ENCODE measurements around the gene GASK1A.

The GASK1A gene

DNA sequence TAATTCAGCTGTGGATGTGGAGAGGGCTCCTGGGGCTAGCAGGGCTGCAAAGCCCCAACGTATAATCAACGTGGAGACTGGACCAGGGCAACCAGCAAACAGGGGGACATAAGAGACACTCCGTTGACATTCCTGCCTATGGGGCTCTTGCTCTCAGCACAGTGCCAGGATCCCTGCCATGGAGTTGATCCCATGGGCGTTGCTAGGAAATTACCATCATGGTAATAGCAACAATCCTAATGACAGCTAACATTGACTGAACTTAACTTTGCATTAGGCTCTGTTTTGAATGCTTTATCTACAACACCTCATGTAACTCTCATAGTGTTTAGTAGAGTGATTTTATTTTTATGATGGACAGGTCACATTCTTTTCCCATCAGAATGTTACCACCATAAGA, 16.9 kb downstream of the GASK1A start:
- H3K9me3 Mint-ChIP-seq = no peaks in the 10 kb centered on the region
- CTCF ChIA-PET = no interaction called here
- peaks cover 3% of the 10 kb centered on the region for H3K27me3 Mint-ChIP-seq

DNA sequence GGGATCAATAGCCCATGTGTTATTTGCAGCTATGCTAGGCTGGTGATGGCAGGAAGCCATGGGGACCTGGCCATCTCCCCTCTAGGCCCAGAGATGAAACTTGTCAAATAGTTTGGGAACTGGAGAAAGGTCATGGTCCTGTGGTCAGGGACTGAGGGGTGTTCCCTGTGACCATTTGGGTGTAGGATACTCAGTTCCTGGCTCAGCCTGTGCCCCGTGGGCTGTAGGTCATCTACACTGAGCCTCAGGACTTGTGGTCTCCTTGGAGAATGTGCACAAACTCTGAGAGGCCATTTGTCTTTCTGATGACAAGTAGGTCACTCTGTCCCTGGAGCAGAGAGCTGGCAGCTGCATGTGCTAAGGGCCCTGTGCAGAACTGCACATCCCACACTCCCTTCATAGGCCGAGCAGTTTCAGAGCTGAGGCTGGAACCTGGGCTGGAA, 17.5 kb downstream of the GASK1A start:
- Mint-ChIP-seq H3K36me3 (no peaks in the 10 kb centered on the region), H3K27ac (no peak overlapping the region), H3K27me3 (no peaks in the 10 kb centered on the region), H3K4me3 (no peak overlapping the region), H3K4me1 (peaks cover 5% of the 10 kb centered on the region), H3K9me3 (no peaks in the 10 kb centered on the region)
- no peak for DNase-seq
- CTCF ChIA-PET = no interaction called here

More for the DNA sequence above, 16.9 kb downstream of the GASK1A start:
- no peak for DNase-seq
- H3K4me1 Mint-ChIP-seq = peaks cover 5% of the 10 kb centered on the region
- no peaks in the 10 kb centered on the region for H3K36me3 Mint-ChIP-seq
- no peak overlapping the region for H3K27ac Mint-ChIP-seq
- no peak overlapping the region for H3K4me3 Mint-ChIP-seq

DNA sequence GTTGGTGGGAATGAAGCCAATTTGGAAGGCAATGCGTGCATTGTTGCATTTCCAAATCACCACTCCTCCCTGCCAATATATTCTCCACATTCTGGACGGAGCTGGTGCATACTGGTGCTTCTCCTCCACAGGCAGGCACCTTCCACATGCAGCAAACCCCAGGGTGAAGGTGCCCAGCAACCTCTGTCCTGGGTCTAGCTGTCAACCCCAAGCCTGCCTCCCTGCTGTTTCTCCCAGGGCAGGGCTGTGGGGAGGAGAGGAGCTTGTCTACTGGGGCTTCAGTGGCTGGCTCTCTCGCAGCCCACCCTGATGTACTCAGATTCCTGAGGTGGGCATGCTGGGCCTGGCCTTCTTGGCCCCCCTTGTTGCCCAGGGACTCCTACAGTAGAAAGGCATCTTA, 20.1 kb downstream of the GASK1A start:
- Mint-ChIP-seq H3K27me3 (no peaks in the 10 kb centered on the region), H3K9me3 (no peaks in the 10 kb centered on the region), H3K36me3 (no peaks in the 10 kb centered on the region), H3K4me1 (peaks cover 1% of the 10 kb centered on the region), H3K27ac (no peak overlapping the region), H3K4me3 (no peak overlapping the region)
- no peak for DNase-seq
- CTCF ChIA-PET = no interaction called here

DNA sequence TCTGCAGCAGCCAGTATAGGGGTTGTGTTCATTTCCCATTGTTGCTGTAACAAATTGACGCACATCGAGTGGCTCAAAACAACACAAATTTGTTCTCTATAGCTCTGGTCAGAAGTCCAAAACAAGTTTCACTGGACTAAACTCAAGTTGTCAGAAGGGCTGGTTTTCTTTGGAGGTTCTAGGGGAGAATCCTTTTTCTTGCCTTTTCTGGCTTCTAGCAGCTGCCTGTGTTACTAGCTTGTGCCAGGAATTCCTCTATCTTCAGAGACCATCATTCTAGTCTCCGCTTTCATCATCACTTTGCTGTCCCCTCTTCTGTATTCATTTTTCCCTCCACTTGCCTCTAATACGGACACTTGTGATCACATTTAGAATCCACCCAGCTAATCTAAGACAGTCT, 20.5 kb downstream of the GASK1A start:
- no peak for DNase-seq
- Mint-ChIP-seq H3K4me3 (no peak overlapping the region), H3K27ac (no peak overlapping the region), H3K27me3 (no peaks in the 10 kb centered on the region), H3K4me1 (no peaks in the 10 kb centered on the region), H3K9me3 (no peaks in the 10 kb centered on the region), H3K36me3 (no peaks in the 10 kb centered on the region)
- CTCF ChIA-PET = no interaction called here

DNA sequence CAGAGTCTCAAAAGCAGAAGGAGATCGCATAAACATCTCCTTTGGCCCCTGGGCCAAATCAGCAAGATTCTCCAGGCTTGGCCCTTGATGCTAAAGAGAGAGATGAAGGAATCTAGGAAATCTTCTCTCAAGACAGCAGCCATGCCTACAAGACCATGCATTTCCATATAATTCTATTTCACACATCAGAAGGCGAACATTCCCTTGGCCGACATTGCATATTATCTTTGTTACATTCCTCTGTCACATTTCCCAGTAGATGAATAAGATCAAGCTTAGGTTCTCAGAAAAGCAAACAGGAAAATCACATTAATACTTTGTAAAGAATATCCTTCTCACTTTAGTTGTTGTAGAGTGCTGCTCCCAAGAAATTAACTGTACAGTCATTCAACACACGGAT, 21.3 kb downstream of the GASK1A start:
- H3K27me3 Mint-ChIP-seq = no peaks in the 10 kb centered on the region
- no peaks in the 10 kb centered on the region for H3K4me1 Mint-ChIP-seq
- CTCF ChIA-PET = no interaction called here
- H3K27ac Mint-ChIP-seq = no peak overlapping the region
- no peak for DNase-seq
- H3K4me3 Mint-ChIP-seq = no peak overlapping the region
- no peaks in the 10 kb centered on the region for H3K9me3 Mint-ChIP-seq
- no peaks in the 10 kb centered on the region for H3K36me3 Mint-ChIP-seq

DNA sequence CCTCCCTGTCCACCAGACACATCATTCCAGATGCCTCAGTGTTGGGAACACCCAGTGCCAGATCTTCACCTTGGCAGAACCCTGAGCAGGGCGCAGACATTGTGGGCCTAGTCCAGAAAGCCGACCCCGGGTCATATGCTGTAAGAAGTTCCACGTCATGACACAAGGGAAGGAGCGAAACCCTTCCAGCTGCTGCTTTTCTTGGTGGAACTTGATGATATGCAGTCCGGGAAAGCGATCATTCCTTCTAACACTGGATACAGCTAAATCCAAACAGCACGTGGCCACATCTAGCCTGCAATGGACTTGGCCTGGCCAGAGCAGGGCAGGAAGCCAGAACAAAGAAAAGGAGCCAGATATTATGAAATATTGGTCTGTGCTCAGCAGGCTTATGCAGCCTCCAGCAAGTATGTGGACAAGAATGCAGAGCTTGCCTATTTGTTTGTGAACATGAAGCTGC, 22.0 kb downstream of the GASK1A start:
- H3K27ac Mint-ChIP-seq = no peak overlapping the region
- H3K27me3 Mint-ChIP-seq = no peaks in the 10 kb centered on the region
- CTCF ChIA-PET = no interaction called here
- no peak overlapping the region for H3K4me3 Mint-ChIP-seq
- DNase-seq = no peak
- H3K36me3 Mint-ChIP-seq = no peaks in the 10 kb centered on the region
- H3K4me1 Mint-ChIP-seq = no peaks in the 10 kb centered on the region
- no peaks in the 10 kb centered on the region for H3K9me3 Mint-ChIP-seq

DNA sequence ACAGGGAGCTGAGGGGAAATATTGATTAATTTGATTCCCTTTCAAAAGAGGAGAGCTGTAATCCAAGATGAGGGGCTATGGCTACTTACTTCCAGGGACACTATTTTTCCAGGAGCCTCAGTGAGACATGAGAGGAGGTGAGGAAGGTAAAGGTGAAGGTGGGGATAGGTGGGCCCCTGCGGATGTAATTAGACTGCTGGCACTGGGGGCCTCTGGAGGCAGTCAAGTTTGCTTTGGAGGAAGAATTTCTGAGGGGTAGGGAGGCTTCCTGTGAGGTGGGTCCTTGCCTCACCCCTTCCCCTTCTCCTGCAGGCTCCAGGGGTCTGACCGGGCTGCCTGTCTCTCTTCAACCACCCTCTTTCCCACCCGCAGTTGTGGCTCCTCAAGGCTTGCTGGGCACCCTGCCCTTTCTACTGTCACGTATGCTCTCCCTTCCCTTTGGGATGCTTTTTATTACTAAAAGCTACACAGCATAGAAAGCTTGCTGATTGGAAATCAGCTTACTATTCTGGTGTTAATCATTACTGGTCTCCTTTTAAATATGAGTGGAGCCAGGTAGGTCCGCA, 22.5 kb downstream of the GASK1A start:
- CTCF ChIA-PET = no interaction called here
- Mint-ChIP-seq H3K4me1 (no peaks in the 10 kb centered on the region), H3K36me3 (no peaks in the 10 kb centered on the region), H3K27ac (no peak overlapping the region), H3K9me3 (no peaks in the 10 kb centered on the region), H3K27me3 (no peaks in the 10 kb centered on the region), H3K4me3 (no peak overlapping the region)
- no peak for DNase-seq

DNA sequence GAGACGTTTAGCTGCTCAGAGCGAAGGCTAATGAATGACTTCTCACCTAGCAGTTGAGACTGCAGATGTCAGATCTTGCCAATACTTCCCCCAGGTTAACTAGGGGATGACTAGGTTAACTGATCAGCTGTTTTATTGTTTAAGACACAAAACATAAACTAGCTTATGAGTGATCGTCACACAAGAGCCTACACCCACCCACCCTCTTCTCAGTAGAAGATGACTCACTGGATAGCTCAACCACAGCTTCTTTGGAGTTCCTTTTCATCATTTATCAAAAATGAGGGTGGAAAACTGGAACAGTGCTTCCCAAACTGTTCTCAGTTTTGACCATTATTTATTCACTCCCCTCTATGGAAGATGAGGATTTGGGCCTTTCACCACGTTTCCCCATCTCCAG, 25.2 kb downstream of the GASK1A start:
- Mint-ChIP-seq H3K4me1 (no peaks in the 10 kb centered on the region), H3K27me3 (no peaks in the 10 kb centered on the region), H3K9me3 (no peaks in the 10 kb centered on the region), H3K36me3 (no peaks in the 10 kb centered on the region), H3K27ac (no peak overlapping the region), H3K4me3 (no peak overlapping the region)
- CTCF ChIA-PET = no interaction called here
- no peak for DNase-seq

DNA sequence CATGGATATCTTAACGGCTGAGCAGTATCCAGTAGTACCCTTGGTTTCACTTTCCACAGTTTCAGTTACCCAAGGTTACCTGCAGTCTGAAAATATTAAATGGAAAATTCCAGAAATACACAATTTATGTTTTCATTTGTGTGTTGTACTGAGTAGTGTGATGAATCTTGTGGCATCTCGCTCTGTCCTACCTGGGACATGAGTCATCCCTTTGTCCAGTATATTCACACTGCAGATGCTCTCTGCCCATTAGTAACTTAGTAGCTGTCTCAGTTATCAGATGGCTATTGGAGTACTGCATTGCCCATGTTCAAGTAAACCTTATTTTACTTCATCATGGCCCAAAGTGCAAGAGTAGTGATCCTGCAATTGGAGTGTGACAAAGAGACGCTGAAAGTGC, 26.1 kb downstream of the GASK1A start:
- Mint-ChIP-seq H3K9me3 (no peaks in the 10 kb centered on the region), H3K27ac (no peak overlapping the region), H3K36me3 (no peaks in the 10 kb centered on the region), H3K27me3 (no peaks in the 10 kb centered on the region), H3K4me1 (no peaks in the 10 kb centered on the region), H3K4me3 (no peak overlapping the region)
- DNase-seq = no peak
- CTCF ChIA-PET = no interaction called here

DNA sequence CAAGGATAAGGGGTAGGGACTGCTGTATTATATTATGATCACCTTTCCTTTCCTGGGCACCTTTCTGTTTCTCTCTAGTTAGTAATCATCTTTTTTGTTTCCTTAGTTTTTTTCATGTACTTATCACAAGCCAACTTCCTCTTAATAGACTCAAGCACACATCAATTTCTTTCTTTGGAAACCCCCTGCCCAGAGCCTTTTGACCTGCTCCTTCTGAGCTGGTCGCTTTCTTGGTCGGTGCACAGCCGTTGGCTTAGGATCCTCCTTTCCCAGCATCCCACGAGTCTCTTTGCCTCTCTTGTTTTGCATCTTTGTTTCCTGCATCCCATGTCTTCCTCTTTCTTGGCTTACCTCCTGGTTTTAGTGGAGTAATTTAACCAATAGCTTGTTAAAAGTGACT, 26.9 kb downstream of the GASK1A start:
- H3K27ac Mint-ChIP-seq = no peak overlapping the region
- H3K4me3 Mint-ChIP-seq = no peak overlapping the region
- DNase-seq = no peak
- H3K9me3 Mint-ChIP-seq = peaks cover 6% of the 10 kb centered on the region
- CTCF ChIA-PET = interaction anchor here (0.7 kb wide), 1 partner anchor 750 kb away, joined by 3 read pairs; no protein-coding TSS in a partner anchor
- H3K27me3 Mint-ChIP-seq = no peaks in the 10 kb centered on the region
- H3K36me3 Mint-ChIP-seq = no peaks in the 10 kb centered on the region
- no peaks in the 10 kb centered on the region for H3K4me1 Mint-ChIP-seq

DNA sequence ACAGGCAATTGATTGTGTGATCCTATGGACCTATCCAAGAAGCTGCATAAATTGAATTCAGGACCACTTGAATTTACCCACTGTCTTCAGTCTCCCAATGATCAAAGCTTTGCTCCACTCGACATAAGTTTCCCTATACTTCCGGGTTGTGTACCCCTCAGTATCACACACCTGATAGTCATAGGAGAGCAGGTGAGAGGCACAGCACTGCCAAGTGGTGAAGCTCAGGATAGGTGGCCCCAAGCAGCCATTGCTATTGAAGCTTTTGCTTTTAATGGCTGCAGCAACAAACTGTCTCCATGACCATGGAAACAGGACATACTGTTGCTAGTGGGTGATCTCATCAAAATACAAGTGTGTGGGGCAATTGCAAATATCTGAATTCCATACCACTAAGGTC, 27.7 kb downstream of the GASK1A start:
- Mint-ChIP-seq H3K4me3 (no peak overlapping the region), H3K27me3 (no peaks in the 10 kb centered on the region), H3K36me3 (no peaks in the 10 kb centered on the region), H3K27ac (no peak overlapping the region), H3K4me1 (no peaks in the 10 kb centered on the region), H3K9me3 (peaks cover 6% of the 10 kb centered on the region)
- DNase-seq = no peak
- CTCF ChIA-PET = no interaction called here

DNA sequence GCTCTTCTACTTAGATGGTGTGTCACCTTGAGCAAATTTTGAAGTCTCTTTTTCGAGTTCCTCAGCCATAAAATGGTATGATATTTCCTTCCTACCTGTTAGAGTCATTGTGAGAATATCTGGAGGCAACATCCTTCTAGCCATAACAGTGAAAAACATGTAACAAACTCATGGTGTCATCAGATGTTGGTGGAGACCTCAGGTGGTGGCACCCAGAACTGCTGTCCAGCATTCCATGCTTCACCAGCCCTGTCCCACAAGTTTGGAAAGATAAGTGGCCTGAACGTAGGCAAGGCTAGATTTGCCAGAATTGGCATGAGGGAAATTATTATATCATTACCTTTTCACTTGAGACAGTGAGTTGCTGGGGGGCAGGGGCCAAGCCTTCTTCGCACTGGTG, 30.4 kb downstream of the GASK1A start:
- Mint-ChIP-seq H3K27ac (no peak overlapping the region), H3K36me3 (no peaks in the 10 kb centered on the region), H3K27me3 (no peaks in the 10 kb centered on the region), H3K9me3 (peaks cover 6% of the 10 kb centered on the region), H3K4me3 (no peak overlapping the region), H3K4me1 (no peaks in the 10 kb centered on the region)
- CTCF ChIA-PET = no interaction called here
- DNase-seq = no peak

DNA sequence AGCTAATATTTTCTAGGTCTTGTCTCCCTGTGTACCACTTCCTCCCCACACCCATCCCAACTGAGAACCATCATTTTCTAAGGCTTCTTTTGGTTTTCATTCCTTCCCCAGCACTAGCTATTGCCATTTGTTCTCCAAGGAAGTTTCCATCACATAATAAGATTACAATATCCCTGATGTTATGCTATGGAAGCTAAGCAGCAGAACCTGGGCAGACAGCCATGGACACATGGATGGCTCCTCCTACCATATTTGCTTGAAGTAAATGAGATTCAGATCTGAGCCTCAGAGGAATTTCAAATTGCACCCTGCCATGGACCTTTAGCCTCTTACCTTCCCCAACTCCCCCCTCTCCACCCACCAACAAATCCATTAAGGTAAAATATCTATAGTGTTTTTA, 31.5 kb downstream of the GASK1A start:
- Mint-ChIP-seq H3K4me1 (no peaks in the 10 kb centered on the region), H3K36me3 (no peaks in the 10 kb centered on the region), H3K27ac (no peak overlapping the region), H3K27me3 (no peaks in the 10 kb centered on the region), H3K4me3 (no peak overlapping the region), H3K9me3 (peaks cover 6% of the 10 kb centered on the region)
- CTCF ChIA-PET = no interaction called here
- DNase-seq = no peak

DNA sequence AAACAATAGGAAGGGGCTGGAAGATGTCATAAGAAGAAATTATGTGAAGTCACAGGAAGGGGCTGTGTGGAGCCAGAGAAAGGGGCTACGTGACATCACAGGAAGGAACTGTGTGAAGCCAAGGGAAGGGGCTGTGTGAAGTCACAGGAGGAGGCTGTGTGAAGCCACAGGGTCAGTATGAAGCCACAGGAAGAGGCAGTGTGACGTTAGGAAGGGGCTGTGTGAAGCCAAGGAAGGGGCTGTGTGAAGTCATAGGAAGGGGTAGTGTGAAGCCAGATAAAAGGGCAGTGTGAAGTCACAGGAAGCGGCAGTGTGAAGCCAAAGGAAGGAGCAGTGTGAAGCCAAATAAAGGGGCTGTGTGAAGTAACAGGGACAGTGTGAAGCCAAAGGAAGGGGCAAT, 32.5 kb downstream of the GASK1A start:
- peaks cover 6% of the 10 kb centered on the region for H3K9me3 Mint-ChIP-seq
- no peak overlapping the region for H3K4me3 Mint-ChIP-seq
- no peaks in the 10 kb centered on the region for H3K4me1 Mint-ChIP-seq
- H3K36me3 Mint-ChIP-seq = no peaks in the 10 kb centered on the region
- no peaks in the 10 kb centered on the region for H3K27me3 Mint-ChIP-seq
- no peak for DNase-seq
- H3K27ac Mint-ChIP-seq = no peak overlapping the region
- CTCF ChIA-PET = no interaction called here

DNA sequence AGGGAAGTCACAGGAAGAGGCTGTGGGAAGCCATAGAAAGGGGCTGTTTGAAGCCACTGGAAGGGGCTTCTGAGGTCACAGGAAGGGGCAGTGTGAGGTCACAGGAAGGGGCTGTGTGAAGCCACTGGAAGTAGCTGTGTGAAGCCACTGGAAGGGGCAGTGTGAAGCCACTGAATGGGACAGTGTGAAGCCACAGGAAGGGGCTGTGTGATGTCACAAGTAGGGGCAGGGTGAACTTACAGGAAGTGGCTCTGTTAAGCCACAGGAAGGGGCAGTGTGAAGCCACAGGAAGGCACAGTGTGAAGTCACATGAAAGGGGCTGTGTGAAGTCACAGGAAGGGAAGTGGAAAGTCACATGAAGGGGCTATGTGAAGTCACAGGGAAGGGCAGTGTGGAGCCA, 33.1 kb downstream of the GASK1A start:
- no peaks in the 10 kb centered on the region for H3K27me3 Mint-ChIP-seq
- no peak overlapping the region for H3K27ac Mint-ChIP-seq
- H3K4me1 Mint-ChIP-seq = no peaks in the 10 kb centered on the region
- no peak for DNase-seq
- H3K9me3 Mint-ChIP-seq = peaks cover 6% of the 10 kb centered on the region
- H3K4me3 Mint-ChIP-seq = no peak overlapping the region
- CTCF ChIA-PET = no interaction called here
- H3K36me3 Mint-ChIP-seq = no peaks in the 10 kb centered on the region

DNA sequence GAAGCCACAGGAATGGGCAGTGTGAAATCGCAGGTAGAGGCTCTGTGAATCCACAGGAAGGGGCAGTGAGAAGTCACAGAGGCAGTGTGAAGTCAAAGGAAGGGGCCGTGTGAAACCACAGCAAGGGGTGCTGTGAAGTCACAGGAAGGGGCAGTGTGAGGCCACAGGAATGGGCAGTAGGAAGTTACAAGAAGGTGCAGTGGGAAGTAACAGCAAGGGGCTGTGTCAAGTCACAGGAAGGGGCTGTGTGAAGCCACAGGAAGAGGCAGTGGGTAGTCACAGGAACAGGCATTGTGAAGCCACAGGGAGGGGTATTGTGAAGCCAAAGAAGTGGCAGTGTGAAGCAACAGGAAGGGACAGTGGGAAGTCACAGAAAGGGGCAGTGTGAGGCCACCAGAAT, 34.1 kb downstream of the GASK1A start:
- CTCF ChIA-PET = no interaction called here
- Mint-ChIP-seq H3K4me1 (no peaks in the 10 kb centered on the region), H3K36me3 (no peaks in the 10 kb centered on the region), H3K27me3 (no peaks in the 10 kb centered on the region), H3K9me3 (peaks cover 6% of the 10 kb centered on the region), H3K27ac (no peak overlapping the region), H3K4me3 (no peak overlapping the region)
- DNase-seq = no peak

Measured in activated naive CD4-positive, alpha-beta T cell treated with anti-CD3 and anti-CD28 coated beads, Interleukin-2, amount 10 ng/mL, durations not matched to agents 7 days and 5 days (primary cell).